Measurements from ENCODE around the gene PAQR4.

PAQR4 gene

DNA sequence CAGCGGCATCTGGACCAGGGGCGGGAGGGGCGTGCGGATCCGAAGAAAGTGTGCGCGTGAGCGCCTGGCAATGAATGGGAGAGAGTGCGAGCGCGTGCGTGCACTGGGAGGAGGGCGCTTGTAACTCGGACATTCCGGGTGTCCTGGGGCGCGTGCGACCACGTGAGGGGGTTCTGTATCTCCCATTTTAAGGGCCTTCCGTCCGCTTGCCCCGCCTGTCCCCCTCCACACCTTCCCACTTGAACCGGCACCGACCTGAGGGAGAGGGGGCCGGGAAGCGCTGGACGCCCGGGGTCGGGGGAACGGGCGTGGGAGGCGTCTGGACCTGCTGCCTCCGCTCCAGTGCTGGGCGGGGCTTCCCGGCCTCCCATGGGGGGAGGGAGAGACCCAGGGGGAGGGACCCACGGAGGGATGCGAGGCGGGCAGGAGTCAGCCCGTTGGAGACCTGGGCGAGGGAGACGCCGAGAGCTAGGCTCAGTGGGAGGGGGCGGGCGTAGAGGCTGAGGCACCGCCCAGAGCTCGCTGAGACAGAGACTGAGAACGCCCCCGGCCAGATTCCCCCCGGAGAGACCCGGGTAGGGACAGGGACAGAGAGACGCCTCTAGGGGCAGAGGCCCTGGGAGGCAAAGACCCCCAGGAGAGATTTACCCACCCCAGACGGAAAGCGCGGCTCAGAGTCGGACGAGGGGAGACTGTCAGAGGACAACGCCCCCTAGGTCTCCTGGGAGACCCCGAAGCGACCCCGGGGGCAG lies 5.2 kb upstream of the PAQR4 start, which contains the start of gene KREMEN2 (continued):
- peak; percentile 88 for TF ChIP-seq IKZF3 (tag by site-specific recombination; IDR thresholded peaks at IDR 0.05)
- TF ChIP-seq ZNF514 (tag by site-specific recombination; IDR thresholded peaks at IDR 0.05) = no peak
- no peak for TF ChIP-seq ZNF670 (tag by site-specific recombination; IDR thresholded peaks at IDR 0.05; ENCODE audit: low read depth)
- no peak for TF ChIP-seq REPIN1 (tag by site-specific recombination; IDR thresholded peaks at IDR 0.05; ENCODE audit: low read depth)
- TF ChIP-seq ZNF16 (tag by site-specific recombination; IDR thresholded peaks at IDR 0.05; ENCODE audit: low read depth) = no peak
- peak; percentile 64 for TF ChIP-seq KLF8 (tag by site-specific recombination; IDR thresholded peaks at IDR 0.05)
- TF ChIP-seq ZNF292 (tag by site-specific recombination; IDR thresholded peaks at IDR 0.05; ENCODE audit: borderline replicate concordance, low read depth) = no peak
- TF ChIP-seq ZFHX2 (tag by site-specific recombination; conservative IDR thresholded peaks at IDR 0.05) = peak; percentile 91
- TF ChIP-seq, protein P1, sequence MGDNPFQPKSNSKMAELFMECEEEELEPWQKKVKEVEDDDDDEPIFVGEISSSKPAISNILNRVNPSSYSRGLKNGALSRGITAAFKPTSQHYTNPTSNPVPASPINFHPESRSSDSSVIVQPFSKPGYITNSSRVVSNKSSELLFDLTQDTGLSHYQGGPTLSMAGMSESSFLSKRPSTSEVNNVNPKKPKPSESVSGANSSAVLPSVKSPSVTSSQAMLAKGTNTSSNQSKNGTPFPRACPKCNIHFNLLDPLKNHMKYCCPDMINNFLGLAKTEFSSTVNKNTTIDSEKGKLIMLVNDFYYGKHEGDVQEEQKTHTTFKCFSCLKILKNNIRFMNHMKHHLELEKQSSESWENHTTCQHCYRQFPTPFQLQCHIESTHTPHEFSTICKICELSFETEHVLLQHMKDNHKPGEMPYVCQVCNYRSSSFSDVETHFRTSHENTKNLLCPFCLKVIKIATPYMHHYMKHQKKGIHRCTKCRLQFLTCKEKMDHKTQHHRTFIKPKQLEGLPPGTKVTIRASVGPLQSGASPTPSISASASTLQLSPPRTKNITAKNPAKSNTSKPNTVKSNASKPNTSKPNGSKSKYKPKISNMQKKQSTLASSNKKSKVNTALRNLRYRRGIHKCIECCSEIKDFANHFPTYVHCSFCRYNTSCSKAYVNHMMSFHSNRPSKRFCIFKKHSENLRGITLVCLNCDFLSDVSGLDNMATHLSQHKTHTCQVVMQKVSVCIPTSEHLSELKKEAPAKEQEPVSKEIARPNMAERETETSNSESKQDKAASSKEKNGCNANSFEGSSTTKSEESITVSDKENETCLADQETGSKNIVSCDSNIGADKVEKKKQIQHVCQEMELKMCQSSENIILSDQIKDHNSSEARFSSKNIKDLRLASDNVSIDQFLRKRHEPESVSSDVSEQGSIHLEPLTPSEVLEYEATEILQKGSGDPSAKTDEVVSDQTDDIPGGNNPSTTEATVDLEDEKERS (tag by site-specific recombination; IDR thresholded peaks at IDR 0.05) = no peak
- TF ChIP-seq PRDM1 (tag by site-specific recombination; IDR thresholded peaks at IDR 0.05) = peak; percentile 92
- no peak for TF ChIP-seq OVOL3 (tag by site-specific recombination; IDR thresholded peaks at IDR 0.05)
- no peak for TF ChIP-seq ZBTB48 (tag by site-specific recombination; IDR thresholded peaks at IDR 0.05)
- peak; percentile 90 for TF ChIP-seq PRDM10 (tag by site-specific recombination; IDR thresholded peaks at IDR 0.05)
- TF ChIP-seq ZNF280C (tag by site-specific recombination; IDR thresholded peaks at IDR 0.05) = no peak
- TF ChIP-seq ZNF248 (tag by site-specific recombination; IDR thresholded peaks at IDR 0.05) = no peak
- peak; percentile 61; the same call in 1 of the 2 replicates for TF ChIP-seq ZNF76 (tag by site-specific recombination; IDR thresholded peaks at IDR 0.05; ENCODE audit: borderline replicate concordance, low read depth)
- TF ChIP-seq MZF1 (tag by site-specific recombination; IDR thresholded peaks at IDR 0.05; ENCODE audit: borderline replicate concordance) = no peak
- TF ChIP-seq ZNF10 (tag by site-specific recombination; IDR thresholded peaks at IDR 0.05) = no peak
- TF ChIP-seq ZNF18 (tag by site-specific recombination; IDR thresholded peaks at IDR 0.05) = peak; percentile 64; the same call in 1 of the 2 replicates
- TF ChIP-seq SP3 (tag by site-specific recombination; IDR thresholded peaks at IDR 0.05) = peak; percentile 90
- TF ChIP-seq ZNF175 (tag by site-specific recombination; IDR thresholded peaks at IDR 0.05) = no peak
- TF ChIP-seq YY2 (tag by site-specific recombination; IDR thresholded peaks at IDR 0.05) = no peak
- peak; percentile 74 for TF ChIP-seq KLF9 (tag by site-specific recombination; IDR thresholded peaks at IDR 0.05; ENCODE audit: low read depth)
- TF ChIP-seq ZNF211 (tag by site-specific recombination; IDR thresholded peaks at IDR 0.05; ENCODE audit: low read depth) = no peak
- TF ChIP-seq ZNF394 (tag by site-specific recombination; IDR thresholded peaks at IDR 0.05; ENCODE audit: borderline replicate concordance) = no peak; the same call in 1 of the 2 replicates
- TF ChIP-seq ZNF510 (tag by site-specific recombination; IDR thresholded peaks at IDR 0.05; ENCODE audit: insufficient replicate concordance) = no peak
- TF ChIP-seq, protein P2, sequence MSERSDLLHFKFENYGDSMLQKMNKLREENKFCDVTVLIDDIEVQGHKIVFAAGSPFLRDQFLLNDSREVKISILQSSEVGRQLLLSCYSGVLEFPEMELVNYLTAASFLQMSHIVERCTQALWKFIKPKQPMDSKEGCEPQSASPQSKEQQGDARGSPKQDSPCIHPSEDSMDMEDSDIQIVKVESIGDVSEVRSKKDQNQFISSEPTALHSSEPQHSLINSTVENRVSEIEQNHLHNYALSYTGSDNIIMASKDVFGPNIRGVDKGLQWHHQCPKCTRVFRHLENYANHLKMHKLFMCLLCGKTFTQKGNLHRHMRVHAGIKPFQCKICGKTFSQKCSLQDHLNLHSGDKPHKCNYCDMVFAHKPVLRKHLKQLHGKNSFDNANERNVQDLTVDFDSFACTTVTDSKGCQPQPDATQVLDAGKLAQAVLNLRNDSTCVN (tag by site-specific recombination; optimal IDR thresholded peaks at IDR 0.05) = peak; percentile 95

All from HEK293 (cell line).